Eye (tissue), 1 donor: Measurements from ENCODE around the gene SOST.

ENCODE experiments used
- DNase-seq: peaks from one replicate; pipeline ENCODE4 v3.0.0-alpha.2; 2015

SOST gene

DNA sequence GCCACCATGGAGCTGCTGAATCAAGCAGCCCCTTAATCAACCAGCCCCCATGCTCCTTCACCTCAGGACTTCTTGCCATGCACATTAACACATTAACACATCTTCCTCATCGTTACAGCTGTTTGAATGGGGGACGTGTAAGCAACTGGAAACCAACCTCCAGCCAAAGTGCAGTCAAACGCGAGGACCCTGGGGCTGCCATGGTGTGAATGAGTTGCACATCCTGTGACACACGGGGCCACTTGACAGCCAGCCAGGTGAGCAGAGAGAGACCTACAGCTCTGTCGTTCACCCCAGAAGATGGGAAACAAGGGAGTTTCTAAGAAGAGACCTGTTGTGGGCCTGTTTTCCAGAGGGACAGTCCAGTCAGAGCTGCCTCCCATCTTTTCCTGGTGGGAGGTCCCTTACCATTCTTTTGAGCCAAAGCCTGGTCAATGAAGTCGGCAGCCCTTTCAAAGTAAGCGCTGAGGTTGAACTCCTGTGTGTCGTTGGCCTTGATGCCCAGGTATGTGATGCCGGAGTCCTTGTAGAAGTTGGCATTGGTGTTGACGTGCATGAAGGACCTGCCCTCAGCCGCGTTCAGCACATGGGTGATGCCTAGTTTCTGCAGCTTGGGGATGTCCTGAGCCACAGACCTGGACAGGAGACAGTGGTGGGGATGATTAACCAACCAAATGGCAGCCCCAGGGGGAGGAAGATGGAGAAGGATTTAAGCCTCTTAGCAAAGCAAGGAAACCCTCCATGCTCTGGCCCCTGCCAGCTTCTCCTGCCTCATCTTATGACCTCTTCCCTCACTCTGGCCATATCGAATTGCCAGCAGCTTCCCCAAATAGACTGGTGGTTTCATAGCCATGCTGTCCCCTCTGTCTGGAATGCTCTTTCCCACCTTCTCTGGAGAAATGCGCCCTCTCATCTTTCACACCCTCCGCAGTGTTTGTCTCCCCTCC is 16.0 kb upstream of the SOST start:
- no peak for DNase-seq

GRCh38 chr17:43772877-43773648 is 14.5 kb upstream of the SOST start:
- DNase-seq: no peak

- DNase-seq: no peak
These were observed 12.9 kb upstream of the SOST start for GRCh38 chr17:43771463-43771862.

- DNase-seq: peak; percentile 17
These were observed 12.4 kb upstream of the SOST start for GRCh38 chr17:43770957-43771356.

DNA sequence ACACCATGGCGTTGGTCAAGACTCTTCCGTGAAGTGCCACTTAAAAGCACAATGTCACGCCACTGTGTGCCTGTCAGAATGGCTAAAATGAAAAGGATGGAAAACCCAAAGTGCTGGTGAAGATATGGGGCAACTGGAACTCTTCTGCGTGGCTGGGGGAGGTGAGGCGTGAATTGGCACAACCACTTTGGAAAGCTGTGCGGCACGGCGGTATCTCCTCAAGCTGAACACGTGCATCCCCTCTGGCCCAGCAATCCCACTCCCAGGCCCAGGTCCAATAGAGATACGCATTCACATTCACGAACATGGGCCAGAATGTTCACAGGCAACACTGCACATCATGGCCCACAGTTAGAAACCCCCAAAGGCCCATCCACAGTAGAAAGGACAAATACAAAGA is 11.3 kb upstream of the SOST start:
- no peak for DNase-seq

DNA sequence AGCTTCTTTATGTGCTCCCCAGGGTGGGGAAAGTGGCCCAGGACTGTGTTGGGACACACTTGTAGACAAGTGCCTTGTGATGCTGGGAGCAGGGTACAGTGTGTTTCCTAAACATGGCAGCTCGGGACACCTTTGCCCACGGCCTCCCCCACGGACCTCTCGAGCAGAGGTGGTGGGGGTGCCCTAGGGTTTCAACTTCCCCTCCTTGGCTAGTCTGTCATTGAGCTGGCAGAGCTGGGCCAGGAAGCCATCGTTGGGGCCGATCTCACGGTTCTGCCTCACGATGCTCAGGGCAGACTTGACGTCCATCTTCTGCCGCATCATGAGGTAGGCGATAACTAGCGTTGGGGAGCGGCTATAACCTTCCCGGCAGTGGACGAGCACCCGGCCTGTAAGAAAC is 10.8 kb upstream of the SOST start:
- DNase-seq: no peak

DNA sequence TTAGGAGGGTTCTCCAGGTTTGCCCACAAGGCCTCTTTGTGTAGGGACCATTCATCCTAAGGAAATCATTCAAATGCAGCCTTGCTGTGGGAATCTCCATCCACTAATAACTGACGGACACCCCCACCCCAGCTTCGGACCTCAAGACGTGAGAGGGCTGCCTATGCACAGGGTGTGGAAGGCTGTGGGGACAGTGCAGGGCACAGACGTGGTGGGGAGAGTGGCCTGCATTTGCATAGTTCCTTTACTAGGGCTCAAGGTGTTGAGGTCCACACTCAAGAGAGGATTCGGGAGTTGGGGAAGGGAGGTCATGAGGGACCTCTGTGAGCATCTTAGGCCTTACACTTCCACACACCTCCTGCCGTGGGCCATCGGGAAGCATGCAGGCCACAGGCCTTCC is 10.4 kb upstream of the SOST start:
- no peak for DNase-seq

GRCh38 chr17:43768382-43768781 is 9.8 kb upstream of the SOST start:
- DNase-seq: no peak

DNA sequence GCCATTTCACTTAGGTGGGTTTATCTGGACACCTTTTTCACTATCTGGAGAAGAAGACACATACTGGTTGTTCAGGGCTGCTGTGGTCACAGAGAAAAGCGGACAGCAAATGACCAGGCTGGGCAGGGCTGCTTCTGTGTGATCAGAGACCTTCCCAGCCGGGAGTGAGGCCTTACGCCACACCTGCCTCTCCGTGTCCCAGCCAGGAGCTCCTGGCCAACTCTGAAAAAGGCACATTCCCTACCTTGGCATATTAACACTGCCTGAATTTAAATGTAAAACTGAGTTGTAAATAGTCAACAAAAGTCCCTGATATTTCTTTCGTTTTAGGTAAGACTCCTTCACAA is 9.1 kb upstream of the SOST start:
- DNase-seq: no peak

GRCh38 chr17:43767053-43767712 is 8.6 kb upstream of the SOST start:
- no peak for DNase-seq

DNA sequence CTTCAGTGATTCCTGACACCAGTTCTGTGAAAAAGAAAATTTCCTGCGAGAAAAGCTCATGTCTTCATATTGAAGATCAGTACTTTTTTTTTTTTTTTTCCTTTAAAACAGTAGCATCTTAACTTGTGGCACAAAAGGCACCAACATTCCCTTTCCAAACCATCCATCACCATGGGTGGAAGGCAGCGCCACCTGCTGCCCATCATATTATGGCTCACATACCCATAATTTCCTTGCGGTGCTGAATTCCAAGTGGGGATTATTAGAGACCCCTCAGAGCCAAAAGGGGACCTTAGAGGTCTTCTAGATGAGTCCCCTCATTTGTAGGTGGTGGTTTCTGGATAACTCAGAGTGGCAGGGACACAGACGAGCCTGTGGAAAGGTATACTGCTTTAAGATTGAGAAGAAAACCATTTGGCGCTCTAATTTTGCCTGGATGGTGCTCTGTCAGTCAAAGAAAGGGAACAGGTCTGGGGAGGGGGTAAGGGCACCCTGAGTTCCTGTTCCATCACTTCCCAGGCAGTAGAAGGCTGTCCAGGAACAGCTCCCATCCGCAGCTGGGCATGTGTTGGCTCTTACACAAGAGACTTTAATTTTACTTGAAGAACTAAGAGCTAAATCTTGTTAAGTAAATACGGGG is 7.9 kb upstream of the SOST start:
- DNase-seq: peak; percentile 81

- DNase-seq: peak; percentile 98
These were observed 1.8 kb upstream of the SOST start for GRCh38 chr17:43760254-43760852.

GRCh38 chr17:43759836-43760235 is 1.2 kb upstream of the SOST start:
- no peak for DNase-seq

- no peak for DNase-seq
These were observed 505 bp downstream of the SOST start for GRCh38 chr17:43758086-43758485.

- DNase-seq: no peak
These were observed 1.4 kb downstream of the SOST start for GRCh38 chr17:43757171-43757660.

DNA sequence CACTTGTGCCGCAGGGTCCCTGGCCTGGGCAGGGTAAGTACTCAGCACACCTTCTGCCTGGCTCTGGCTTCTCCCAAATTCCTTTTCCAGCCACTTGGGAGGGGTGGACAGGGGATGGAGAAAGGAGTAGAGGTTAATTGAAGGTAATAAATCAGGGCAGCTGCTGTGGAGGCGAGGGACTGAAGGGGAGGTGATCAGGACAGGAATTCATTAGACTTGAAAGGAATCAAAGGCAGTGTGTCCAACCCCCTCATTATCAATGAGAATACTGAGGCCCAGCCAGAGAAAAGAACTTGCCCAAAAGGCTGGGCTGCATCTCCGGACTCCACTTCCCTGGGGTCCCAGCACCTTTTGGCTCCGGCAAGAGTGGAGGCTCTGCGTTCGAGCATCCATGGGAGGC is 2.4 kb downstream of the SOST start:
- DNase-seq: peak; percentile 11

DNA sequence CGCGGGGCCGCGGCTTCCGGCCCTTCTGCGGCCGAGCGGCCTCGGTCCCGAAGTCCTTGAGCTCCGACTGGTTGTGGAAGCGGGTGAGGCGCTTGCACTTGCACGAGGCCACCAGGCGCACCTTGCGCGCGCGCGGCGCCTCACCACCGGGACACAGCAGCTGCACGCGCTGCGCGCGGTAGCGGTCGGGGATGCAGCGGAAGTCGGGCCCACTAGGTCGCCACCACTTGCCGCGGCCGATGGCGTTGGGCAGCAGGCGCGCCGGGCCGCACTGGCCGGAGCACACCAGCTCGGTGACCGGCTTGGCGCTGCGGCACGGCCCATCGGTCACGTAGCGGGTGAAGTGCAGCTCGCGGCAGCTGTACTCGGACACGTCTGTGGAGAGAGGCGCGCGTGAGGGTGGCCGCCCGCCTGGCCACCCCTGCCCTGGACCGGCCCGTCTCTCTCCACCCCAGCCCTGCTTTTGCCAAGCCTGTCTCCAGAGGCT is 3.2 kb downstream of the SOST start:
- DNase-seq: peak; percentile 82

GRCh38 chr17:43754947-43755346 is 3.6 kb downstream of the SOST start:
- no peak for DNase-seq

DNA sequence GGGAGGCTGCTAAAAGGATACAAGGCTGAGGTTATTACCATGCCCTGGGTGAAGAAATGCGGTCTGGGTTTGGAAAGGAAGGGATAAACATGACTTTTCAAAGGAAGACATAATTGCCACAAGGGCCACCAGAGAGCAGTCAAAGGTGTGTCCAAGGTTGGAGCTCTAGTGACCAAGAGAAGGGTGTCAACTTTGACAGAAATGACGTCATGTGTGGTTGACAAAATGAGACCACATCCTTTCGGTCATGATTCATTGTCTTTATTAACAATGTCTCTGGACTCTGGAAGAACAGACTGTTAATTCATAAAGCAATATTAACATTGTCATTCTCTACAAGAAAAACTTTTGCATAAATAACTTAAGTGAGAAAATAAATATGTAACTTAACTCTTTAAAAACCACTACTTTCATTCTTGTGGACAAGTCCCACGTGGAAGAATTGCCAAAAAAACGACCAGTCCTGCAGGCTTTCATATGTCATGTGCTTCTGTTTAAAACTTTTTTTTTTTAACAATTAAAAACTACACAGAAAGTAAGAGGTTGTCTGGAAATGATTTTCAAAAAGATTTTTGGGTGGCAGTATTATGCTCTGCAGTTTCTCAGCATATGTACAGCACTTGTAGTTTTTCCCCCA is 5.0 kb downstream of the SOST start:
- no peak for DNase-seq

DNA sequence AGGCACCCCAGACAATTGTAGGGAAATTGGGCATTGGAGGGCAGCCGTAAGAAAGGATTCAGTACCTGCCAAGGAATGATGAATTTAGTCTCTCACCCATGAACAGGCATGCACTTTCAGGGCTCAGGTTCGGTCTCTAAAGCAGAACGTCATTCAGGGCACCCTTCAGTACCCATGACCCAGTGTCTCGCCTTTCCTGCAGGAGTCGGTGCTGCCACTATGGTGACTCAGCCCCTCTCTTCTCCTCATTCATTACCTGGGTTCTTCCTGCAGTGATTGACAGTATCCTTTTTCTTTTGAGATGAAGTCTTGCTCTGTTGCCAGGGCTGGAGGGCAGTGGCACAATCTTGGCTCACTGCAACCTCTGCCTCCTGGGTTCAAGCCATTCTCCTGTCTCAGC is 8.4 kb downstream of the SOST start:
- no peak for DNase-seq

DNA sequence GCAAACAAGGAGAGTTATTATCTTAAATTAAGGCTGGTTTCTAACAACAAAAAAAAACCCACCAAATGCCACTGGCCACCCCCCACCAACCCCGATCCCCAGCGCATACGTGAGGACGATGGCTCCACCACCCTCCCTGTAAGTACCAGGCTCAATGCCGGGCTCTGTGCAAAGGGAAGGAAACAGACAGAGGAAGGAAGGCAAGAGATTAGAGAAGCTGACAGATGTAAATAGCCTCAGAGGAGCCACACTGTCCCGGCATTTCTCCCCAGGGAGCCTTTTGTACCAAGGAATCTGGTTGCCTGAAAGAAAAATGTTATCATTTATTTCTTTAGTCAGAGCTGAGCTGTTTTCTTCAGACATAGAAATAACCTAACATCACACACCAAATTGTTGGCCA is 13.1 kb downstream of the SOST start:
- DNase-seq: peak; percentile 27

- DNase-seq: no peak
These were observed 17.0 kb downstream of the SOST start for GRCh38 chr17:43741636-43742035.
